ENCODE data around the gene DIPK1A.

Gene DIPK1A

GRCh38 chr1:93000751-93001175 is 39.5 kb upstream of the DIPK1A start:
- DNase-seq (ENCODE audit: extremely low read depth, low read depth): no peak
- no peak for TF ChIP-seq CTCF (IDR thresholded peaks at IDR 0.05; ENCODE audit: low read depth, low read length)

GRCh38 chr1:93000291-93000690 is 39.0 kb upstream of the DIPK1A start:
- no peak for DNase-seq (ENCODE audit: extremely low read depth, low read depth)
- TF ChIP-seq CTCF (IDR thresholded peaks at IDR 0.05; ENCODE audit: low read depth, low read length): no peak

- DNase-seq (ENCODE audit: extremely low read depth, low read depth): no peak
- no peak for TF ChIP-seq CTCF (IDR thresholded peaks at IDR 0.05; ENCODE audit: low read depth, low read length)
Measured at GRCh38 chr1:92998821-92999220, 37.6 kb upstream of the DIPK1A start.

- no peak for TF ChIP-seq CTCF (IDR thresholded peaks at IDR 0.05; ENCODE audit: low read depth, low read length)
- DNase-seq (ENCODE audit: extremely low read depth, low read depth): no peak
Measured at GRCh38 chr1:92995441-92996430, 34.5 kb upstream of the DIPK1A start.

- peak; percentile 68 for DNase-seq (ENCODE audit: extremely low read depth, low read depth)
- TF ChIP-seq CTCF (IDR thresholded peaks at IDR 0.05; ENCODE audit: low read depth, low read length): peak; percentile 64
Measured at GRCh38 chr1:92994105-92994712, 32.9 kb upstream of the DIPK1A start.

- no peak for DNase-seq (ENCODE audit: extremely low read depth, low read depth)
- no peak for TF ChIP-seq CTCF (IDR thresholded peaks at IDR 0.05; ENCODE audit: low read depth, low read length)
Measured at GRCh38 chr1:92993581-92993980, 32.3 kb upstream of the DIPK1A start.

GRCh38 chr1:92992877-92993276 is 31.6 kb upstream of the DIPK1A start:
- no peak for TF ChIP-seq CTCF (IDR thresholded peaks at IDR 0.05; ENCODE audit: low read depth, low read length)

More at GRCh38 chr1:92992877-92993276, 31.6 kb upstream of the DIPK1A start:
- no peak for DNase-seq (ENCODE audit: extremely low read depth, low read depth)

Measured in AG09319 (cell line).